GM12878 (cell line): ENCODE data around the gene GLS. TPM values are rescaled to one million over a fixed set of nuclear protein-coding genes. Genes with fewer than 3 reads are reported as not detected.

Experiments used
- ASH2L ChIP-seq: fragments of 300-600, 200-600 bp; sonication (generic); IDR thresholded peaks from 2 replicates; pipeline ENCODE4 v1.6.1; 2017; ENCODE audit warnings: low read depth, mild to moderate bottlenecking, borderline replicate concordance
- CHD4 ChIP-seq: fragments of 200-600 bp; sonication (generic); IDR thresholded peaks from 2 replicates; pipeline ENCODE4 v1.6.1; 2016; ENCODE audit warnings: mild to moderate bottlenecking
- CREB1 ChIP-seq: IDR thresholded peaks from 2 replicates; pipeline ENCODE4 v1.6.1; 2012; ENCODE audit warnings: low read depth, mild to moderate bottlenecking, inconsistent platforms
- EED ChIP-seq: sonication (generic); IDR thresholded peaks from 2 replicates; pipeline ENCODE4 v1.6.1; 2016; ENCODE audit warnings: antibody characterized with exemption, low read depth
- EGR1 ChIP-seq, 2 experiments: IDR thresholded peaks; 1 replicate in 1 of 2; 2 replicates in 1 of 2; pipeline ENCODE4 v1.6.1; 2011 to 2012; ENCODE audit warnings: low read depth in 2 of 2, low read length in 2 of 2, borderline replicate concordance in 1 of 2, mild to moderate bottlenecking in 1 of 2, moderate library complexity in 1 of 2
- FOS ChIP-seq: IDR thresholded peaks from 3 replicates; pipeline ENCODE4 v1.6.1; 2011; ENCODE audit warnings: borderline replicate concordance; ENCODE audit not compliant: insufficient read length; ENCODE audit errors: extremely low read depth
- KAT2A ChIP-seq: conservative IDR thresholded peaks from 2 replicates; pipeline ENCODE4 v1.6.1; 2011; ENCODE audit warnings: low read depth, low read length; ENCODE audit not compliant: control insufficient read depth
- KDM1A ChIP-seq: fragments of 200-600 bp; sonication (generic); IDR thresholded peaks from 2 replicates; pipeline ENCODE4 v1.6.1; 2016; ENCODE audit warnings: borderline replicate concordance
- MTA3 ChIP-seq: IDR thresholded peaks from 2 replicates; pipeline ENCODE4 v1.6.1; 2012; ENCODE audit warnings: low read length, inconsistent platforms, borderline replicate concordance
- NRF1 ChIP-seq: conservative IDR thresholded peaks from 2 replicates; pipeline ENCODE4 v1.6.1; 2011; ENCODE audit warnings: mild to moderate bottlenecking, low read depth, low read length, improper control_type of control experiment
- PAX5 ChIP-seq: IDR thresholded peaks from 2 replicates; pipeline ENCODE4 v1.6.1; 2011; ENCODE audit warnings: low read depth, low read length, borderline replicate concordance
- POLR2AphosphoS5 ChIP-seq: IDR thresholded peaks from 2 replicates; pipeline ENCODE4 v1.6.1; 2011; ENCODE audit warnings: mild to moderate bottlenecking, low read length, inconsistent platforms
- SIX5 ChIP-seq: IDR thresholded peaks from 2 replicates; pipeline ENCODE4 v1.6.1; 2011; ENCODE audit warnings: mild to moderate bottlenecking, low read depth, low read length, moderate library complexity; ENCODE audit not compliant: severe bottlenecking
- SP1 ChIP-seq: IDR thresholded peaks from one replicate; pipeline ENCODE4 v1.6.1; 2011; ENCODE audit warnings: low read depth, low read length
- SRF ChIP-seq, 2 experiments: IDR thresholded peaks; 2 replicates each; pipeline ENCODE4 v1.6.1; 2011; ENCODE audit warnings: low read depth in 2 of 2, low read length in 2 of 2, mild to moderate bottlenecking in 1 of 2, moderate library complexity in 1 of 2
- SUZ12 ChIP-seq: fragments of 200-600 bp; sonication (generic); IDR thresholded peaks from one replicate; pipeline ENCODE4 v1.6.1; 2018; ENCODE audit warnings: antibody characterized with exemption, mild to moderate bottlenecking; ENCODE audit not compliant: unreplicated experiment
- YY1 ChIP-seq: IDR thresholded peaks from 2 replicates; pipeline ENCODE4 v1.6.1; 2011; ENCODE audit warnings: low read depth, mild to moderate bottlenecking, low read length
- ZNF24 ChIP-seq: fragments of 450-650 bp; IDR thresholded peaks from 2 replicates; pipeline ENCODE4 v1.6.1; 2017; ENCODE audit warnings: antibody characterized with exemption, mild to moderate bottlenecking
- polyA plus RNA-seq, 11 experiments: library from polyadenylated mRNA; depleted of rRNA in 4 of 11; unstranded in 6 of 11; stranded (reverse) in 5 of 11; fragments of >200 nt; fragmentation: Nextera tagmentation in 4 of 11; fragmentation: Illumina TruSeq in 1 of 11; extraction: Ambion mirVana in 4 of 11; extraction: Trizol in 1 of 11; gene quantifications; 1 replicate in 1 of 11; 2 replicates in 10 of 11; pipeline versions ENCODE4 v1.2.1 to v1.2.3, GENCODE V29; 2011 to 2016; ENCODE audit warnings: inconsistent platforms in 2 of 11, missing spikeins in 2 of 11, low read depth in 1 of 11
- total RNA-seq, 4 experiments: library from RNA; depleted of rRNA in 3 of 4; stranded (reverse); fragments of >200 nt in 3 of 4; fragmentation: Illumina TruSeq in 1 of 4; extraction: Trizol in 1 of 4; gene quantifications; 2 replicates each; pipeline versions ENCODE4 v1.2.1 to v1.2.3, GENCODE V29; 2013 to 2021
- TF ChIP-seq, protein P1 (sequence below): IDR thresholded peaks from 2 replicates; pipeline ENCODE4 v1.6.1; 2012; ENCODE audit warnings: improper control_type of control experiment, low read depth, low read length; ENCODE audit not compliant: insufficient replicate concordance
- TF ChIP-seq, protein P2 (sequence below): IDR thresholded peaks from 2 replicates; pipeline ENCODE4 v1.6.1; 2012; ENCODE audit warnings: low read depth, low read length, improper control_type of control experiment
- TF ChIP-seq, protein P3 (sequence below): fragments of 450-650 bp; IDR thresholded peaks from 2 replicates; pipeline ENCODE4 v1.6.1; 2017; ENCODE audit warnings: mild to moderate bottlenecking, moderate library complexity

GLS gene
- total and polyA plus RNA-seq, 10 of the 15 experiments (the other 5 are each of a cell fraction or from before 2014, with no cell fraction given): 15.7 to 145 (median 70.8) TPM

DNA sequence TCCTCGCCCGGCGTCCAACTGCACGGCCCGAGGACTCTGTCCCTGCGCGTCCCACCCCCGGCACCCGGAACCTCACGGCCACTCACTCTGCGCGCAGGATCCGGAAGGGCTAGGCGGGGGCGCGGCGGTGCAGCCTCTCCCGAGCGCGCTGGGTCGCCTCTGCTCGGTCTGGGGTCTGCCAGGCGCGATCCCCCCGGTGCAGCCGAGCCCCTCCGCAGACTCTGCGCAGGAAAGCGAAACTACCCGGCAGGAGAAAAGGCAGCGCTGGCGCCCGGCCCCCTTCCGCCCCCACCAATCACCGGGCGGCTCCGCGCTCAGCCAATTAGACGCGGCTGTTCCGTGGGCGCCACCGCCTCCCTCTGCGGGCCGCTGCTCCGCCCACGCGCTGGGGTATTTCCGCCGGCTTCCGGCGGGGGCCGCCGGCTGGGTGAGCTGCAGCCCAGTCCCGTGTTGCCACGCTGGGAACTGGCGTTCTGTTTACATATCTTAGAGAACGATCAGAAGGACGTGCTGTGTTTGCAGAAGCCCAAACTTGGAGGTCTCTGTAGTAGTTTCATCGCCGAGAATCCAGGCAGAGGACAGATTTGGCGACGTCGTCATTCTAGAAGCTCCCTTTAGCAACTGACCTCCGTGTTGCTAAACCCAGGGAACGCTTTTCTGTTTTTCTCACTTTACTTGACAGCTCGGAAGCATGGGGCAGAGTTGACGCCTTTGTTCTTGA, 133.5 kb downstream of the GLS start, which contains the start of gene STAT1 (continued):
- TF ChIP-seq POLR2AphosphoS5: peak; percentile 99
- no peak for TF ChIP-seq CHD4
- peak; percentile 93 for TF ChIP-seq SP1
- peak; percentile 87 for TF ChIP-seq PAX5
- peak; percentile 84 for TF ChIP-seq YY1
- TF ChIP-seq KDM1A: no peak
- TF ChIP-seq, protein P1, sequence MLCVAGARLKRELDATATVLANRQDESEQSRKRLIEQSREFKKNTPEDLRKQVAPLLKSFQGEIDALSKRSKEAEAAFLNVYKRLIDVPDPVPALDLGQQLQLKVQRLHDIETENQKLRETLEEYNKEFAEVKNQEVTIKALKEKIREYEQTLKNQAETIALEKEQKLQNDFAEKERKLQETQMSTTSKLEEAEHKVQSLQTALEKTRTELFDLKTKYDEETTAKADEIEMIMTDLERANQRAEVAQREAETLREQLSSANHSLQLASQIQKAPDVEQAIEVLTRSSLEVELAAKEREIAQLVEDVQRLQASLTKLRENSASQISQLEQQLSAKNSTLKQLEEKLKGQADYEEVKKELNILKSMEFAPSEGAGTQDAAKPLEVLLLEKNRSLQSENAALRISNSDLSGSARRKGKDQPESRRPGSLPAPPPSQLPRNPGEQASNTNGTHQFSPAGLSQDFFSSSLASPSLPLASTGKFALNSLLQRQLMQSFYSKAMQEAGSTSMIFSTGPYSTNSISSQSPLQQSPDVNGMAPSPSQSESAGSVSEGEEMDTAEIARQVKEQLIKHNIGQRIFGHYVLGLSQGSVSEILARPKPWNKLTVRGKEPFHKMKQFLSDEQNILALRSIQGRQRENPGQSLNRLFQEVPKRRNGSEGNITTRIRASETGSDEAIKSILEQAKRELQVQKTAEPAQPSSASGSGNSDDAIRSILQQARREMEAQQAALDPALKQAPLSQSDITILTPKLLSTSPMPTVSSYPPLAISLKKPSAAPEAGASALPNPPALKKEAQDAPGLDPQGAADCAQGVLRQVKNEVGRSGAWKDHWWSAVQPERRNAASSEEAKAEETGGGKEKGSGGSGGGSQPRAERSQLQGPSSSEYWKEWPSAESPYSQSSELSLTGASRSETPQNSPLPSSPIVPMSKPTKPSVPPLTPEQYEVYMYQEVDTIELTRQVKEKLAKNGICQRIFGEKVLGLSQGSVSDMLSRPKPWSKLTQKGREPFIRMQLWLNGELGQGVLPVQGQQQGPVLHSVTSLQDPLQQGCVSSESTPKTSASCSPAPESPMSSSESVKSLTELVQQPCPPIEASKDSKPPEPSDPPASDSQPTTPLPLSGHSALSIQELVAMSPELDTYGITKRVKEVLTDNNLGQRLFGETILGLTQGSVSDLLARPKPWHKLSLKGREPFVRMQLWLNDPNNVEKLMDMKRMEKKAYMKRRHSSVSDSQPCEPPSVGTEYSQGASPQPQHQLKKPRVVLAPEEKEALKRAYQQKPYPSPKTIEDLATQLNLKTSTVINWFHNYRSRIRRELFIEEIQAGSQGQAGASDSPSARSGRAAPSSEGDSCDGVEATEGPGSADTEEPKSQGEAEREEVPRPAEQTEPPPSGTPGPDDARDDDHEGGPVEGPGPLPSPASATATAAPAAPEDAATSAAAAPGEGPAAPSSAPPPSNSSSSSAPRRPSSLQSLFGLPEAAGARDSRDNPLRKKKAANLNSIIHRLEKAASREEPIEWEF: no peak
- TF ChIP-seq, protein P2, sequence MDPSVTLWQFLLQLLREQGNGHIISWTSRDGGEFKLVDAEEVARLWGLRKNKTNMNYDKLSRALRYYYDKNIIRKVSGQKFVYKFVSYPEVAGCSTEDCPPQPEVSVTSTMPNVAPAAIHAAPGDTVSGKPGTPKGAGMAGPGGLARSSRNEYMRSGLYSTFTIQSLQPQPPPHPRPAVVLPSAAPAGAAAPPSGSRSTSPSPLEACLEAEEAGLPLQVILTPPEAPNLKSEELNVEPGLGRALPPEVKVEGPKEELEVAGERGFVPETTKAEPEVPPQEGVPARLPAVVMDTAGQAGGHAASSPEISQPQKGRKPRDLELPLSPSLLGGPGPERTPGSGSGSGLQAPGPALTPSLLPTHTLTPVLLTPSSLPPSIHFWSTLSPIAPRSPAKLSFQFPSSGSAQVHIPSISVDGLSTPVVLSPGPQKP: peak; percentile 97
- no peak for TF ChIP-seq SUZ12
- TF ChIP-seq KAT2A: no peak
- TF ChIP-seq FOS: no peak
- peak; percentile 95 to 100 for TF ChIP-seq EGR1 (IDR thresholded peaks at IDR 0.05; ENCODE audit: borderline replicate concordance in 1 of 2, low read depth in 2 of 2, low read length in 2 of 2)
- TF ChIP-seq, protein P3, sequence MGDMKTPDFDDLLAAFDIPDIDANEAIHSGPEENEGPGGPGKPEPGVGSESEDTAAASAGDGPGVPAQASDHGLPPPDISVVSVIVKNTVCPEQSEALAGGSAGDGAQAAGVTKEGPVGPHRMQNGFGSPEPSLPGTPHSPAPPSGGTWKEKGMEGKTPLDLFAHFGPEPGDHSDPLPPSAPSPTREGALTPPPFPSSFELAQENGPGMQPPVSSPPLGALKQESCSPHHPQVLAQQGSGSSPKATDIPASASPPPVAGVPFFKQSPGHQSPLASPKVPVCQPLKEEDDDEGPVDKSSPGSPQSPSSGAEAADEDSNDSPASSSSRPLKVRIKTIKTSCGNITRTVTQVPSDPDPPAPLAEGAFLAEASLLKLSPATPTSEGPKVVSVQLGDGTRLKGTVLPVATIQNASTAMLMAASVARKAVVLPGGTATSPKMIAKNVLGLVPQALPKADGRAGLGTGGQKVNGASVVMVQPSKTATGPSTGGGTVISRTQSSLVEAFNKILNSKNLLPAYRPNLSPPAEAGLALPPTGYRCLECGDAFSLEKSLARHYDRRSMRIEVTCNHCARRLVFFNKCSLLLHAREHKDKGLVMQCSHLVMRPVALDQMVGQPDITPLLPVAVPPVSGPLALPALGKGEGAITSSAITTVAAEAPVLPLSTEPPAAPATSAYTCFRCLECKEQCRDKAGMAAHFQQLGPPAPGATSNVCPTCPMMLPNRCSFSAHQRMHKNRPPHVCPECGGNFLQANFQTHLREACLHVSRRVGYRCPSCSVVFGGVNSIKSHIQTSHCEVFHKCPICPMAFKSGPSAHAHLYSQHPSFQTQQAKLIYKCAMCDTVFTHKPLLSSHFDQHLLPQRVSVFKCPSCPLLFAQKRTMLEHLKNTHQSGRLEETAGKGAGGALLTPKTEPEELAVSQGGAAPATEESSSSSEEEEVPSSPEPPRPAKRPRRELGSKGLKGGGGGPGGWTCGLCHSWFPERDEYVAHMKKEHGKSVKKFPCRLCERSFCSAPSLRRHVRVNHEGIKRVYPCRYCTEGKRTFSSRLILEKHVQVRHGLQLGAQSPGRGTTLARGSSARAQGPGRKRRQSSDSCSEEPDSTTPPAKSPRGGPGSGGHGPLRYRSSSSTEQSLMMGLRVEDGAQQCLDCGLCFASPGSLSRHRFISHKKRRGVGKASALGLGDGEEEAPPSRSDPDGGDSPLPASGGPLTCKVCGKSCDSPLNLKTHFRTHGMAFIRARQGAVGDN: peak; percentile 86
- TF ChIP-seq SIX5: peak; percentile 12
- no peak; the same call in 1 of the 2 replicates for TF ChIP-seq MTA3
- peak; percentile 78 for TF ChIP-seq CREB1
- TF ChIP-seq EED: peak; percentile 59
- TF ChIP-seq ZNF24: no peak
- TF ChIP-seq SRF (IDR thresholded peaks at IDR 0.05; ENCODE audit: low read depth in 2 of 2, low read length in 2 of 2): no peak; a peak in 1 of 4 replicates
- TF ChIP-seq NRF1: 0 out of 2 replicates have a peak, but pooled peaks have one; percentile 7
- TF ChIP-seq ASH2L: no peak; the same call in 1 of the 2 replicates
